GM12892 (cell line): ENCODE results near the gene SQOR.

Source experiments
- POLR2A ChIP-seq: IDR thresholded peaks from 2 replicates; pipeline ENCODE4 v1.6.1; 2011; ENCODE audit warnings: low read depth, low read length, control low read depth
- POLR2AphosphoS5 ChIP-seq: IDR thresholded peaks from 2 replicates; pipeline ENCODE4 v1.6.1; 2011; ENCODE audit warnings: low read depth, low read length, control low read depth

- TF ChIP-seq POLR2A (no peak), POLR2AphosphoS5 (no peak)
Observed at GRCh38 chr15:45648521-45649200, 13.8 kb downstream of the SQOR start.
